IPS-NIHi7 (cell line): Measurements from ENCODE around the gene DOCK9.
"Not testable (repeated sequence)": the region's sequence is repeated elsewhere in the genome, so short reads cannot be mapped to it uniquely, and the experiment has no call there.

ENCODE experiments used
- DNase-seq: peaks from one replicate; pipeline ENCODE4 v3.0.0; 2012; ENCODE audit warnings: mixed read lengths; ENCODE audit errors: extremely low spot score

The DOCK9 gene

DNA sequence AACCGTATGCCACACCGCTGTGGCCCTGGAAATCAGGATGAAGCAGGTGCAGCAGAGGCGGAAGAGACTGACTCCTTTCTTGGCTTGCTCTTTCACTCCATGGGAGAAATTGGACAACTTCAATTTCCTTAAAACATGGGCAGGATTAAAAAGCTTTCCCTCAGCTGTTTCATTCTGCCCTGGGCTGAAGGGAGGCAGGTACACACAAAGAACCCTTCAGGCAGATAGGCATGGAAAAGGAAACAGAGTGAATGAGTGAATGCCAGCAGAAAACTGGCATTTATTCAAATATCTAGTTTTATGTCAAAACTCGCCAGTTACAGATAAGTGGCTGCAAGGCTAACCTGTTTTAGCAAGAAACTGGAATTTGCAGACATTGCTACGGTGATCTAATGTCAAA, 154.4 kb downstream of the DOCK9 start:
- DNase-seq: no peak

- no peak for DNase-seq
These were observed 155.6 kb downstream of the DOCK9 start for GRCh38 chr13:98822225-98822606.

GRCh38 chr13:98821372-98822224, 156.3 kb downstream of the DOCK9 start:
- DNase-seq: no peak

DNA sequence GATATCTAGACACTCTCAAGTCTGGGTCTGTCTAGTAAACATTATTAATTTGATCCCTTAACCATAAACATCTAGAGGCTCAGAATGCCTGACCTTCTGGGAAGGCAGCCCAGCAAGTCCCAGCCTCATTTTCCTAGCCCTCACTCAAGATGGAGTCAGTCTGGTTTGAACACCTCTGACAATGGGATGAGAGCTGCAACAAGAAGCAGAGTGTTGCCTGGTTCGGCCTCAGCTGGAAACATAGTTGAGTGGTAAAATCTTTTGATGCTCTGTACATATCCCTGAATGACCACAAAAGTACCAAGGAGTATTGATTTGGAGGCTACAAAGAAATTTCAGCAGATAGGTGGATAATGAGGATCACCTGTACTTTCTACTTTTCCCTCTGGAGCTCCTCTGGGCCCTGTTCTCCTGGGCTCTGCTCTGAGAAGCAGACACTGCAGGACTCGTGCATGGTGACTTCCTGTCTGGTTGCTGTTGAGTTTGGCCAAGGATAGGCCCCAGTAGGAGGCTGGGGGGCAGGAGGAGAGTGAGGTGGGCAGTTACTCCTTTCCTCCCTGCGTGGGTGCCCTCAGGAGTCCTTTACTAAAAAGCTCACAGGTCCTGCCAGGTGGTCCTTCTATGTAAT, 157.0 kb downstream of the DOCK9 start:
- DNase-seq: no peak

DNA sequence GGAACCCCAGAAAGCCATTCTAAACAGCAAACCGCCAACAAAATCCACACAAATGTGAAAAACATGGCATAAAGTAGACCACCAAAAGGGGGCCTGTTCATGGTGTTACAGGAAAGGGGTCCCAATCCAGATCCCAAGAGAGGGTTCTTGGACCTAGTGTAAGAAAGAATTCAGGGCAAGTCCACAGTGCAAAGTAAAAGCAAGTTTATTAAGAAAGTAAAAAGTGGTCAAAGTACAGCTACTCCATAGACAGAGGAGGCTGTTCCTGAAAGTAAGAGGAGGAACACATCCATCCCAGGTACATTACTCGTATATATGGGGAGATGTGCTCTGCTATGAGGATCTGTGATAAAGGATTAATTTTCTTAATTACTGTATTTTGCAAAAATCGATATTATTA, 157.6 kb downstream of the DOCK9 start:
- no peak for DNase-seq

GRCh38 chr13:98819382-98820010, 158.4 kb downstream of the DOCK9 start:
- no peak for DNase-seq

DNA sequence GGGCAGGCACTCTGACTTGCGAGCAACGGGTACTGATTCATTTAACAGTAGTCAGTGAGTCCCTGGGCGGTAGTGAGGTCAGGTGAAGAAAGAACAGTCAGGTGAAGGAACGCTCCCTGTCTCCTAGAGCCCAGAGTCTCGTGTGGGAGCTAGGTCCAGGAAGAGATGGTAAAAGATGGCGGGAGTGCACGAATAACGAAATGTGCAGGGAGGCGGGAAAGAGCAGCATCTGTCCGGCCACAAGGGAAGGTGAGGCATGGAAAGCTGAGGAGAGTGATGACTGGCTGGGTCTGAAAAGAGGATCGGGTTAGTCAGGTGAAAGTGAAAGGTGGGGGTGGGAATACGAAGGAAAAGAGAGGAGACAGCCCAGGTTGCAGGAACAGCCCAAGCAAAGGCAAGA, 161.5 kb downstream of the DOCK9 start:
- no peak for DNase-seq

GRCh38 chr13:98813993-98814392, 163.9 kb downstream of the DOCK9 start:
- DNase-seq: no peak

GRCh38 chr13:98812186-98812790, 165.6 kb downstream of the DOCK9 start:
- not testable (repeated sequence) for DNase-seq

DNA sequence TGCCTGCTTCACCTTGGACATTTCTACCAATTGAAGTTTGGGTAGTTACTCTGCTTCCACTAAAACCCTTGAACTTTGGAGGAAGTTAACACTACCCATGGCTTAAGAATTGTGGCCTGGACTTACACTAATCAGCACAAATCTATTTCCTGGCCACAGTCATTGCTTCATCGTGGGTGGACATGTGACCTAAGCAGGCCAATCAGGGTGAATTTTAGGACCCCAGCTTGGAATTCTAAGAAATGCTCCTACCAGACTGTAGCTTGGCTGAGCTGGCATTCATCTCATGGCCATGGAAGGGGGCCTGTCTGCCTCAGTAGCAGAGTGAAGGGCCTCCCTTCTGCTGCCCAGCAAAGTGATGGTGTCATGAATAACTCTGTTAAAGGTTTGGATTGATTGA, 167.1 kb downstream of the DOCK9 start:
- no peak for DNase-seq

DNA sequence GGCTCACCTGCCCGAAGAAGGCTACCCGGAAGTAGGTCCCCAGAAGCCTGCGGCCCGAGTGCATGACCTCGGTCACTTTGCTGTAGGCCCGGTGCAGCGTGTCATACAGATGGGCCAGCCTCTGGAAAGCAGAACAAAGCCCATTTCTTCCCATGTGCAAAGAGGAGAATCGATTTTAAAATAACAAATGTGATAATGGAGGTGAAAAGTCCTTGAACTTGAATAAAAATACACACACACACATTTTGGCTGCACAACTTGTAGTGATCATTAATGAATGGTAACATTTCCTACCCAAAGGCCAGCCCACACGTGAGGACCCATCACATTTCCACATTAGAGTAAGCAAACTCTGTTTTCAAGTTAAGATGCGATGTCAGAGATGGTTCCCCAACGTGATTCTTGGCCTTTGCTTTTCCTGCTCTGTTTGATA, 168.5 kb downstream of the DOCK9 start:
- DNase-seq: no peak

- DNase-seq: no peak
These were observed 170.1 kb downstream of the DOCK9 start for GRCh38 chr13:98807774-98808173.

- no peak for DNase-seq
These were observed 173.5 kb downstream of the DOCK9 start for GRCh38 chr13:98804336-98804855.

DNA sequence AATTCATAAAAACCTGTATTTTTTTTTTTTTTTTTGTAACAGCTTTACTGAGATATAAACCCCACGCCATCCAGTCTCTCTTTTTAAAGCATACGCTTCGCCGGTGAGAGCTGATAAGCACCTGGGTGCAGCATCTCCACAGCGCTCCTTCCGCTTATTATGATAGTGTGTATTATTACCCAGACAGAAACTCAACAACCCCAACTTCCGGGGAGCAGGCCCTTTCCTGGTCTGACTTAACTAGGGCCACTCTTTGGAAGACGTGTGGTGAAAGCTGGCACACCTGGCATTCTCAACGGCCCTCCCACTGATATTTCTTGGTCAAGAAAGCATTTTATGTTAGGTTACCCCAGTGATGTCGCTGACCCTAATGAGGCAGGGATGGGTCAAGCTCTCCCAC, 173.9 kb downstream of the DOCK9 start:
- no peak for DNase-seq

DNA sequence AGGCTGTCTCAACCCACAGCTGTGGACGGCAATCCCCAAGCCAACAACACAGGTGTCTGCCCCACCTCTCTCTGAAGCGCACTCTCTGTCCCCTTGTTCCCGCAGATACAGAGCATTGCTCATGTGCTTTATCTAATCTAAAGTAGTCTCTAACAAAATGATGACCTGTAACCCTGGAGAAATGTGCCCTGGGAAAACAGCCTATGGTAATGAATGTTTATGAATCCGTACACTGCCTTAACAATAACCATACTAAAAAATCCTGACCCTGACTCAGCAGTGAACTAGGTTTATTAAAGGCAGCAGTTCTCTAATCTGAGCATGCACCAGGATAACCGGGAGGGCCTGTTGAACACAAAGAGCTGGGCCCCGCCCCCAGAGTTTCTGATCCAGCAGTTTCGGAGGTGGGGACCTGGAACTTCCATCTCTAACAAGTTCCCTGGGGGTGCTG, 174.7 kb downstream of the DOCK9 start:
- DNase-seq: no peak

- DNase-seq: no peak
These were observed 175.3 kb downstream of the DOCK9 start for GRCh38 chr13:98802559-98802958.

DNA sequence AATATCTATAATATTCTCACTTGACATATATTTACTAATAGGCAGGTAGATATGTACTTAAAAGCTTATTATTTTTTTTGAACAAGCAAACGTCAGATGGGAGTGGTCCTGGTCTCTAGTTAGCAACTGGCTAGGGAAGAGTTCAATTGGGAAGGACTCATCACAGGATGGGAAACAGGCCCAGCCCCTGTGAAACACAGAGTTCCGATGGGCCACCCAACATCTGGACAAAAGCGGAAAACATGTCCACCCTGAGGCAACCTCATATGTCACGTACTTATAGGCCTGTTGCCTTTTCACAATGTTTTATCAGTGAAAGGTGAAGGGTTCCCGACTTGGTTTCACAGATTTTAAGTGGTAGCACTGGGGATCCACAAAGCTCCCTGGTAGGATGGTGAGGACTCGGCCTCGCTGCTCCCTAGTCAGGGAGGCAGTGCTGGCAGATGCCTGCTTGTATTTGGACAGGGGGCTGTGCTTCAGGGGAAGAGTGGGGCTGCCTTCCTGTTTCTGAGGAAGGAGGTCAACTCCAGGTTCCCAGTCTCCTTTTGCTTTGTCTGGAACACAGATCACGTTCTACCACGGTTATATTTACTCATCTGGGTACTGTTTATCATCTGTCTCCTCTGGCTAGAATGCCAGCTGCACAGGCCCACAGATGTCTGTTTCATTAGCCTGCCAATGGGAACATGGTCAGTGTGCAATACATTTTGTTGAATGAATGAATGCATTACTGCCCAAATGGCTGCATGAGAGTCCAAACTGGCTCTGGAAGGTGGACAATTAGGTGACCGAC, 176.0 kb downstream of the DOCK9 start:
- no peak for DNase-seq

GRCh38 chr13:98800078-98800477, 177.8 kb downstream of the DOCK9 start:
- no peak for DNase-seq

DNA sequence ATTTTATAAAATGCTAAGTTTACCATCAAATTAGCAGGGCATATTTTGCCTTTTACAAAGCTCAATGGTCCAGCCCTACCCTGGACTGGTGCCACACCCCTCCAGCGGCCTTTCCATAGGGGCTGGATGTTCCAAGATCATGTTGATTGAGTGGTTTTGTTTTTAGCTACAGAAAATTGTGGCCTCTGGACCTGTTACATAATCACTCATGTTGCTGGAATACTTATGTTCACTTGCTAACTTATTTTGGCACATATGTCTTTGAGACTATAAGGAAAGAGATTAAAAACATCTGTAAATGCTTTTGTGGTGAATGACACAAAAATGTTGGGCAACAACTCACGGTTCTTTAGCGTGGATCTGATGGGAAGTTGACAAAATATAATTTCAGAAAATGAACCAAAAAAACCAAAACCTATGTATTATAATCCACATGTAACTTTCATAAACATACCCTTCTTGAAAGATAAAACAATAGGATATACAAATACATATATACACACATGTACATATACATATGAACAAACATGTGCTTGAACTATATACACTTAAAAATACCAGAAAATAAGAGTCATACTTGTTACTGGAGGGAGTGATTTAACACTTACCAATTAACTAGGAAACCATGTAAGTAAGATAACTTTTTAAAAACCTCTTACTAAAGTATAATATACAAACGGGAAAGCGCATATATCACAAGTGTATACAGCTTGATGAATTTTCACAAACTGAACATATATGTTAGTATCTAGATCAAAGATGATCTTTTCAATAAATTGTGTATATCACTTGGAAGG, 178.8 kb downstream of the DOCK9 start:
- no peak for DNase-seq

GRCh38 chr13:98797456-98797855, 180.4 kb downstream of the DOCK9 start:
- DNase-seq: no peak
